ENCODE measurements around the gene ZXDC.

ZXDC gene

DNA sequence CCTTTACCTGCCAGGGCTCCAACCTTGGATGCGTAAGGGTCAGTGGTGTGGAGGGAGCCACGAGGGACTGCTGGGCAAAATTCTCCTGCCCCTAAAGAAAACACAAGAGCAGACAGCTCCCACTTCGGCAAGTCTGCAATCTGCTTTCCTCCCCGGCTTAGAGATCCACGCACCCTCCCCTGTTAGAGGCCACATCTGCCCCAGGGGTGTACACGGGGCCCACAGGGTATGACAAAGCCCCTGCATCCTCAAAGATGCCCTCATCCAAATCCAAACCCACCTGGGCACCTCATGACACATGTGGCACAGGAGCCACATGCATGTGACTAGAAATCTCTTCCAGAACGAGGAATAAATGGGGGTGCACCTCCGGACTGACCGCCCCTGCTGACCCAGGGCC lies 25.5 kb downstream of the ZXDC start:
- no peak for DNase-seq

DNA sequence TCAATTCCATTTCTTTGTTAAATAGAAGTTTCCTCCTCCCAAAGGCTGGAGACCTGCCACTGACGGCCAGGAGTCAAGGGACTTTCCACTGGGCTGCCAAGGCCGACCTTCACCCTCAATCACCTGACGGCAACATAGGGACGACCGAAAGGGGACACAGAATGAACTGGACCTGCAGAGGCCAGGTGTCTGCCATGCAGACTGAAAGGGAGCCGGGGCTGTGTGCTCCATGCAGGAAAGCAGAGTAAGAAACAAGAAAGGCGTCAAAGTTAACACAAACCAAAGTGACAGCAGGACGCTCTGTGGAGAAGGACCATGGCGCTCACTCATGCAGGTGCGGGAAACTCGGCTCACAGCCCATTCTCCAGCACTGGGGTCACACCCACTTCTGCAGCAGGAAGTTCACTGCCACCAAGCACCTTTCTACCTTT lies 26.1 kb downstream of the ZXDC start:
- no peak for DNase-seq

DNA sequence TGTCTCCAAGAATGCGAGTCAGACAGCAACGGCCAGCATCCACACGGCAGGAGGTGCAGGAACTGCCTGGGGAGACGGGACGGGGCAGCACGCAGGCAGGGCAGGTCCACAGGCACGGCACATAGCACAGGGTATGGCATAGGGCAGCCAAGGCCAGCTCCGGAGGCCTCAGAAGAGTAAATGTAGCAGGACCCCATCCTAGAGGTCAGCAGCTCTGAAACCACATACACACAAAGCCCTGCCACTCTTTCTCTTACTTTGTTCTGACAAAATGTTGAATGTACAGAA lies 26.9 kb downstream of the ZXDC start:
- no peak for DNase-seq

DNA sequence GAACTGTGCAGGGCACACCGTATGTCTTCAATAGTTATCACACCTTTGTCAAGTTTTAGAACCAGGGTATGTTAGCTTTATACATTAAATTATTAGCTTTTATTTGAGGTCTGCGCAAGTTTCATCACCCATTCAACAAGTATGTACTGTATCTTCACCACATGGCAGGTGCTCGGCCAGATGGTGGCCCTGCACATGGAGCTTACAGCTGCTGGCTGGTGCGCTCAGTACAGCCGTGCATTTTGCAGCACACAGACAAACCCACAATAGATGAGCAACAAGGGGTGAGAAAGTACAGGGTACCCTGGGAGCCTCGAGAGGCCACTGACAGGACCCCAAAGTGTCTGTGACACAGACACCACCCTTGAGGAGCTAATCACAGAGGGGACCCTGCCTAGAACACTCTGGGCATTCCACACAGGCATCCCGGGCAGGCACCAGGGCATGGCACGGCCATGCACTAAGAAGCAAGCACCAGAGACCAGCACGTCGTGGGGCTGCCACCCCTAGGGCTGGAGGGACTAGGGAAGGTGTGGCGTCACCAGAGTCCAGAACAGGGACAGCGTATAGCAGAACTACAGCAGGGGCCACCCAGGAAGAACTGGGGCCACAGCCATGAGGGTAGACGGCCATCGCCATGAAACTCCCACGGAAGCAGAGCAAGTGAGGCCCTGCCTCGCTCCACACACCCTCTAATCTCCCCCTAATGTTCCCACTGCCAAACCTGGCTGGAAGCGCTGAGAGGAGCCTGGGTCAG lies 27.4 kb downstream of the ZXDC start:
- no peak for DNase-seq

DNA sequence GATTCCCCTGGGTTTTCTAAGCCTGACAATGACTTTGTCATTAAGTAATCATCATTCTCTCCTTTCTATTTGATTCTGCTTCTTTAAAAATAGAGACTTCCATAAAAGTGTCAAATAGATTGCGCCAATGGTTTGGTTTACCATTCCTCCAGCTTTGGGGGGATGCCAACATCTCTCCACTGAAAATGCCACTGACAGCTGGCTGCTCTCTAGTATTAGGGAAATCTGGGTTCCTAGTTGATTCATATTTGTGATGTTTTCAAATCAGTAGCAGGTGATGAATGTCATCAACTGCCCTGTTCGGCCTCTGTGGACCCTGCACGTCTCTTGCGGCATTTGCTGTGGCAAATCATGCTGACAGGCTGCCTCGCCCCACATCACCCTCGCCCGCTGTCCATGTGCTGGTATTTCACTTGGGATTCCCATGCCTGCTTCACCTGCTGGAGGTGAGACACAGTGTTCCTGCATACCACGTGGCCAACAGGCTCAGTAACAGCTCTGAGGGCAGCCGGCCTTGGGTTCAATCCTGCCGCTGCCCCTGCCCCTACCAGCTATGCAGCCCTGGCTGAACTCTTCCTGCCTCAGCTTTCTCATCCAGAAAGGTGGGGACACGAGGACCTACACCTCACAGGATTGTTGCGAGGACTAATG lies 28.1 kb downstream of the ZXDC start:
- no peak for DNase-seq

DNA sequence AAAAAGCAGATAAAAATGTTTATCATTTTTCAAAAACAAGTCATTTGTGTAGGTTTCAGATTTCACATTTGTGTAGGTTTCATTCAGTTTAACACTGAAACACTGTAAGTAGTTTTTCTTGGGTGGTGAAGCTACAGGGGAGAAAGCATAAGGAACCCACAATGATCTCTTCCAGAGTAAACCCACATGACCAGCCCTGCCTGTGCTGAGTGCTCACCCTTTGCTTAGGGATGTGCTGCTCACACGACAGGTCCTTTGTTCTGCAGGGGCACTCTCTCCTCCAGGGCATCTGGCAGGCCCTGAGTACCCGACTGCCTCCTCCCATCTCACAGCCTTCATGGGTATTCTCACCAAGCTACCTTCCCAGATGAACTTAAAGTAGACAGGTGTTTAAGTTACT lies 28.9 kb downstream of the ZXDC start:
- DNase-seq = no peak

DNA sequence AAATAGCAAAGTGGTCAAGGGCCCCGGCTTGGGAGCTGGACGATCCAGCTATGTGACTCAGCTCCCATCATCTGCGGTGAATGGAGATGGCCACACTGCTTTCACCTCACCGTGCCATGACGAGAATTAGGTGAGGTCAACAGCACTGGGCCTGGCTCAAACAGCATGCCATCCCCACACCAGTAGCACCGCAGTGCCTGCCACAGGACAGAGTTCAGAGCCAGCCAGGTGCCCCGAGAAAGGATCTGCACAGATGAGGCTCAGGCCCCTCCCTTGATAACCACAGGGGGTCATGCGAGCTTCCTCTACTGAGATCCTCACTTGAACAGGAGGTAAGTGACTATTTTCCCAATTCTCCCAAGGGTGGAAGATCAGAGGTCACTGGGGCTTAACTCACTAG lies 29.4 kb downstream of the ZXDC start:
- no peak for DNase-seq

DNA sequence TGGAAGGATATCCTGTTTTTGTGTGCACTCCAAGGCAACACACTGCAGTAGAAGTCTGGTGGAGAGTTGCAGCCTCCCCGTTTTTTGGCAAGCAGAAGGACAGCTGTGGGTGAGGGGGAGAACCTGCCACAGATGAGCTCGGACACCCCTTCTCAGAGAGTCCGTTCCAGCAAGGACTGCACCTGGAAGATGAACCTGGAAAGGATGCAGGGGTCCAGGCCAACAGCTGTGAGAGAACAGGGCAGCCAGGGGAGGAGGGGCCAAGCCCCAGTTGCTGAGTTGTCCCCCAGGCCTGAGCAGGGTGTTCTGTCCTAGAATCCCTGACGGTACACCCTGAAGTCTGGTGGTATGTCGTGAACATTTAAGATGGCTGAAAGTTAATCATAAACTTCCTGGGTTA lies 30.2 kb downstream of the ZXDC start:
- DNase-seq = no peak

DNA sequence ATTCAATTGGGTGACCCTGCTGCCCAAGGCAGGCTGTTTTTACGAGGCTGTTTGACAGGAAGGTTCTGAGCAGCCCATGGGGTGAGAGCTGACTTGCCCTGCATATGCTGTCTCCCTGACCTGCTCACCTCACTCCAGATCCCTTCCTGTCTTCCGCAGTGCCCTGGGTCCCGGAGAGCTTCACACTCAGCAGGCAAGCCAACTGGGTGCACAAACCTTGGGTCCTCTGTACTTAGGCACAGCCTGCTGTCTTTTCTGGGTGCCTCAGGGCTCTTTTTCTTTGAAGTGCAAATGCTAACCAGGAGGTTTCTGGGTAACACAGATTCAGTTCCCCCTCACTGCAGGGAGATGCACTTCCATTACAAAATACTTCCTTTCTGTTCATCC lies 32.8 kb downstream of the ZXDC start:
- no peak for DNase-seq

DNA sequence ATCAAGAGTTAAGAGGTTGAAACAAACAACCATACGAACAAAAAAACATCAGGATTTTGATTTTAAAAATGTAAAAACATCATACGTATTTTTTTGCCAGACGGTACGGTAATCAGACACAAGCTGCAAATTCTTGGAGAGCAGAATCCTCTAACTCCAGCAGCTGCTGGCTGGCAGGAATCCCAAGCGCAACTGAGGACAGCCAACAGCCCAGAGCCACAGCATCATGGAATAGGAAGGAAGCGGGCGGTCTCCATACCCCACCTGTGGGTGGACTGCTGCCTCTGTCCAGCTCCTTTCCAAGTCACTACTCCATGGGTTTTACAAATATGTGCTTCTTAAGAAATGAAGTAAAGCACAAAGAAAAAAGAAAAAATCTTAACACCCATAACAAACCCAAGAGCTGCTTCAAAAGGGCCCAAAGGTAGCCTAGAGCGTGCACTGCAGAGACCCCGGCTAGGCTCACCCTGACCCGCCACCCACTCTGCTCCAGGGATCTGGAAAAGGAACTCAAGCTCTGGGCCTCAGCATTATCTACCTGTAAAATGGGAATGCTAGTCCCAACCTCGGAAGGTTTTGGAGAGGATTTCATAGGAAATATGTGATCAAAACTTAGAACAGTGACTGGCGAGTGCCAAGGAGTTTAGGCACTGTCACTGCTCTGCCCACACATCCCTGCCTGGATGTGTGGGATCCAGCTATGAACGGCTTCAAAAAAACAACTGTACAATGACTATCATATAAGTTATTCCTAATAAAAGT lies 33.4 kb downstream of the ZXDC start:
- DNase-seq = no peak

DNA sequence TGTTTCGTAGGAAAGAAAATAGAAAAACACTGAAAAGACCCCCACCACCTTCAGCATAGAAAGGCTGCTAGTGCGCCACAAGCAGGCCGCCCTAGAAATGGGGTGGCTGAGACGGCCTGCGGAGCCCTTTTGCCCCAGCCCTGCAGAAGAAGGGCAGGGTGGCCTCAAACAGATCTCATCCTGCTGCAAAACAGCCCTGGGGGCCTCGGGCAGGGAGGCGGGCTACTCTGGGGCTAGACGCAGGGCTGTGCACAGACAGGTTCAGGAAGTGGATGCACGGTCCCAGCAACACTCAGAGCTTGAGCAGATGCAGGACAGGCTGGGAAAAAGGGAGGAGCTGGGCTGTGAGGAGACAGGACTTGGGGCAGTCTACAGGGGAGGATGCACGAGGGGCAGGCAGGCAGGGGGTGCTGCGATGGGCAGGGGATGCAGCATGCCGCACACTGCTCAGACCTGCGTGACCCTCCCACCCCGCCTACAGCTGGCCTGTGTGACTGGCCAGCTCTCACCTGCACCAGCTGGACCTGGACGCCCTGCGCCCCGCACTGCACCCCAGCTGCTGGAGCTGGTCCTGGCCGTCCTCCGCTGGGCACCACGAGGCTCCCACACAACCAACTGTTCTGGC lies 34.3 kb downstream of the ZXDC start:
- no peak for DNase-seq

DNA sequence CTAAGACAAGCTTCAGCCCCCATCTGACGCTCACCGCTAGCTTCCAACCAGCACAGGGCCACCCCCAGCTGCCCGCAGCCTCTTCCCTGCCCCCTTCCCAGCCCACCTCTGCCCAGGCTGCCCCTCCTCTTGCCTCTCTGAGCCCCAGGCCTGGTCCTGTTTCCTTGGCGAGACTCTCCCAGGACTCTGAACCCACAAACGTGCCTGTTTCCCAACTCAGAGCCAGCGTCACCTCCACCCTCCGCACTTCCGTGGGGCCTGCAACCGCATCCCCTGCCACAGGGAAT lies 35.0 kb downstream of the ZXDC start:
- no peak for DNase-seq

DNA sequence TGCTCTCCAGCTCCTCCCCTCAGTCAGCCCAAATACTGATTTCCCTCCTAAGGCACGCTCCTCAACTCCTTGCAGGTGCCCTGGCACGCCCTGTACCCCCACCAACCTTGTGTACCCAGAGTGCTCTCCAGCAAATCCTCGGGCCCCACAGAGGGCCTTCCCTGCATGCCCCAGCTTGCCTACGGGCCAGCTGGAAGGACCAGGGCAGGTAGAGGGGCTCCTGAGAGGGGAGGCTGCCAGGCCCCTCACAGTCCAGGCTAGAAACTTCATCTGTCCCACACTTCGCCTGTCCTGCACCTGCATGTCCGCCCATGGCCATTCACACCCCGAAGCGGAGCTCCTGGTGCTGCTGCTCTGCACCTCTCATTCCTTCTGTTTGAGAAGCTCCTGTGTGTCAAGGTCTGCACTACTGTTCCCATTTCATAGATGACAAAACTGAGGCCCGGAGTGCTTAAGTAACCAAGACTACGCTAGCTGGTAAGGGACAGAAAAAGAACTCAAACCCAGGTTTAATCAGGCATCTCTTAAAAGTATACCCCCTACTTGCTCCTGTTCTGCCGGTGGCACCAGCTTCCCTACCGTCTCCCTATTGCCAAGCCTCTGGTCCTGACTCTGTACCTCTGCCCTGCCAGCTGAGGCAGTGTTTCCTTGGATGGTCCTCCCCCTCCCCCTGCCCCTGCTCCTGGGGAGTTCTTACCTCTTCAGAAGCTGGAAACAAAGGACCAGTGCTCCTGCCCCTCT lies 35.6 kb downstream of the ZXDC start:
- no peak for DNase-seq

DNA sequence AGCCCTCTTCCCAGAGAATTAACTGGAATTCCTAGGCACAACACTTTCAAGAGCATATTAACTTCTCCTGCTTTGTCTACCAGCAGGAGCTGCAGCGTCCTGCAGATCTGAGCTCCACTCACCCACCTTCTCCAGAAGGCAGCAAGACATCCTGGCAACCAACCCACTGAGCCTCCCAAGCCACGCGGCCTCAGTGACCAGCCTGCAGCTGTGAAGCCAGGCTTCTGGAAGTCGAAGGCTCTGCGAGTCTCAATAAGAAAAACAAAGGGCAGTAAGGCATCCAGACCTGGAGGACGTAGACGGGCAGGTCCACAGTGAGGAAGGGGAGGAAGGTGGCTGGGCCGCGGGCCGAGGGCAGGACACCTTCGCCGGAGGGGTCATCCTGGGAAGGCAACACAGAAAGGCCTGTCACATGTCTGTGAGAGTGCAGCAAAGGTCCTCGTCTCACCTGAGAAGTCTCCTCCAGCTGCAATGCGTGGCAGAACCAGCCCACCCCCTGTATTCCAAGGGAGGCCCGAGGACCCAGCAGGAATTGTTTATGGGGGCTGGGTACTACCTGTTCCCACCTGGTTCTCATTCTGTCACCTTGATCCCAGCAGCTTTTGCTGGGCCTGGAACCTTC lies 36.2 kb downstream of the ZXDC start:
- DNase-seq = no peak

DNA sequence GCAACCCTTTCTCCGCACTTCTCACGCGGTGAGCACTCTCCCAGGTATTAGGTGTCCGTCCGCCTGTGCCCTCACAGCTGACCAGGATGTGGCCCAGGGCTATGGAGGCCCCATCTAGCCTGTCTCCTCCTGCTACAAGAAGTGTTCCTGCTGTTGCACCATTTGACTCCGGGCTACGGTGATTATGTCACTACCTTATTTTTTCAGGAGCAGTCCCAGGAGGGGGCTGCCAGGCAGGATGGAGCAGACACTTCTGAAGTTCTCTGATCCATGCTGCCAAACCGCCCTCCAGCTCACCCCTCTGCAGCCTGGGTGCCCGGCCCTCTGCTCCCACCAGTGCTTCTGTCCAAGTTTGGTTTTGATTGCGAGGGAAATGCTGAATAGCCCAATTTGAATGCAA lies 36.9 kb downstream of the ZXDC start:
- no peak for DNase-seq

DNA sequence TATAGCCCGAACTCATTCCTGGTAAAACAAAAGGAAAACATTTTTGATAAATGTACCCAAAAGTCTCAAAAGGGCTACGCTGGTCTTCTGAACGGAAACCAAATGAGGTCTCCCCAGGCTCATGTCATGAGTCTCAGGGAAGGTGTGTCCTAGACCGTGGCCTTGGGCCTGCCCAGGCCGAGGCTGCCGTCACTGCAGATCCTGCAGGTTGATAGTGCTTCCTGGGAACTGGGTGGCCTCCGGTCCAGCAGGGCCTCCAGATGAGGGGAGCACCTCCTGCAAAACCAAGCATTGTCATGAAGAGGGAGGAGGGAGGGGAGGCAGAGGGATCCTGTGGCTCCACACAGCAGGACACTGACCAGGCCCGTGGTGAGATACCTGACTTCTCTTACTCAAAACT lies 37.5 kb downstream of the ZXDC start:
- no peak for DNase-seq

DNA sequence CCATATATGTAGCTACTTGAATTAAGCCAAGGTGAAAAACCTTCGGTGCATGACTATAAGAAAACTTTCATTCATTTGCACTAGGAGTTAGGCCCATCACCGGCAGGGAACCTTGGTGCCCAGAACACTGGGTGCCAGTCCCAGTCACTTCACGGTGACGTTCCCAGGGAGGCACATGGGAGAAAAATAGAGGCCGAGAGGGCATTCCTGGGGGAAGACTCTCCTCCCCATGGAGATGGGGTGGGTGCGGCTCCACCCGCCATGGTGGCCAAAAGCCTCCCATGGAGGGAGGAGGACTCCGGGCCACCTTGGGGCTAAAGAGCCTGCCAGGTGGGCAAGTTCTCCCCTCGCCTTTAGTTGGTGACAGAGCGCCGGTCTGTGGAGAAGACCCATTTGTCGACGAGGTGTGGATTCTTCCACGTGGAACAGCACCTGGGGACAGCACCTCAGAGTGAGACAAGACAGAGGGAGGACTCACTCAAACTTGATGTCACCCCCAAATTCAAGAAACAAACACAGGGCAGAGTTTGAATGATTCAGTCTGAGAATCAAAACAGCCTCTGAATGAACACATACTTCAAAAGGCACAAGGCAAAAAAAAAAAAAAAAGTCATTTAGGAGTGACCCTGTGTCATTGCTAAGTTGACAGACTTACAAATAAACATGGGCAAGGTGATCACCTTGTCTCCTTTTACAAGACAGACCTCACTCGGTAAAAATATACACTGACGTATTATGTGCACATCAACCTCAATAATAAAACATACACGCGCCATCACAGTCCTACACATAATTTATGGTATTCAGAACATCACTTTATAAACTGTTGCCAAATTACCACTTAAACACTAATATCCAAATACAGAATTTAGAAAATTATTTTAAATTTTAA lies 38.6 kb downstream of the ZXDC start:
- DNase-seq = no peak

DNA sequence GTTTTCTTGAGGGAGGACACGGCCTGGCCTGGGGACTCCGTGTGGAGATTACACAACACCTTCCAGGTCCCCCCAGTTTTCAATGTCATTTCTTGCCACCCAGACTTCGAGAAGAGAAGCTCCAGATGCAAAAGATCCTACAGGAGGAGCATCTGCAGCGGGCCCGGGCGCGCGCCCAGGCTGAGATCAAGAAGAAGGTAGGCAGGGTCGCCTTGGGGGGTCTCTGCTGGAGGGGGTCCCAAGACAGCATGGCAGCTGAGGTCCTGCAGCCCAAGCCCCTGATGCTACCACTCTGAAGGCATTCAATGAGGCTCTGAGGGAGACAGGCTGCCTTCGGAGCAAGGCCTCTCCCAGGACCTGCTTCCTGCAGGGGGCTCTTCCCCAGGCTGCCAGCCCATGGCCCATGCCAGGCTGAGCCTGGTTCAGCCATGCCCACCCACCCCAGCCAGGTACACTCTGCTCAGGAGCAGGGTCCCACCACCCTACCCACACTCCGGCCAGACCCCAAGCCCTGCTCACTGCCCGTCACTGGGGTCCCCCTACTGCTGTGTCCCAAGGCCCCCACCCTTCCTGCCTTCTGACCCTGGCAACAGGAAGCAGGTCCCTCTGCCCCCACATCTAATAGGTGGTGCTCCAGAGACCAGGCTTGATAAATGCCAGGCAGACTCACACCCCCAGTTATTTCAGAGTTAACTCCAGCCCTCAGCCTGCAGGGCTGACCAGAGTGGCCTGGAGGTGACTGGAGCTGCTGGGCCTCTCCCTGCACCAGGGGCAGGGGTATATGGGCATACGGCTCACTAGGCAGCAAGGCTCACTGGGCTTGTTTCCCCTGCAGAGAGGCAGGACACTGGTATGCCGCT lies 40.0 kb downstream of the ZXDC start:
- no peak for DNase-seq

DNA sequence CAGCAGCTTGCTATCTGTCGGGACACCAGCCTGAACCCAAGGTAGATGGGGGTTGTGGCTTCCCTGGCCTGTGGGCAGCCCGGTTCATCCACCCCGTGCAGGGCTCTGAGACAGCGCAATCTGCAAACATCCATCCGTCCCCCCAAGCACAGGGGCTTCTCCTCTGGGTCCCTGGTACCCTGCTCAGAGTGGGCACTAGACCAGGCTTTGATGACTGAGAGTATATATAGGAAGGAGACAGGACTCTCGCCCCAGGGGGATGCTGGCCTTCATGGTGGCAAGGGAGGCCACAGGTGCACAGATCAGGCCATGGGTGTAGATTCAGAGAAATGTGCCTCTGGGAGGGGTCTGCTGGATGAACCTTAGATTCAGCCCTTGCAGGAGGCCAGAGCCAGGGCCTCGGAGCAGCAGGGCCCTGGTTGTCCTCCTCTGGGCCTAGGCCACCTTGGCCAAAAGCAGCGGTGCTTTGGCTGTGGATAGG lies 40.7 kb downstream of the ZXDC start:
- DNase-seq = no peak

DNA sequence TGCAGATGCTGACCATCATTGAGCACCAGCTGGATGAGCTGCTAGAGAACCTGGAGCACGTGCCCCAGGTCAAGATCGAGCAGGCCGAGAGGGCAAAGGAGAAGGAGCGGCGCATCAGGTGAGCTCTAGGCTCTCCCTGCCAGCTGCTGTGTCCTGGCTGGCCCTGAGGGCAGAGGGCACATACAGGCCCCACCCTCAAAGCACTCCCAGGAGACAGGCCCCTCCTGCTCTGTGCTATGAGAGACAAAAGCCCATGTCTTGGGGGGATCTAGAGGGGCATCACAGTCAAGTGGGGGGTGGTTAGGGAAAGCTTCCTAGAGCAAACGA lies 41.5 kb downstream of the ZXDC start:
- DNase-seq = no peak
